ENCODE results near the gene ANKRD44. TPM values are rescaled to one million over a fixed set of nuclear protein-coding genes. Genes with fewer than 3 reads are reported as not detected.

The ANKRD44 gene
- polyA plus RNA-seq, 2 of the 4 experiments (the other 2 are of a cell fraction), result 0.97 to 5.9 TPM

GRCh38 chr2:197311421-197312033 lies 947 bp upstream of the ANKRD44 start (continued):
- TF ChIP-seq CEBPB (IDR thresholded peaks at IDR 0.05), result no peak

GRCh38 chr2:197310987-197311420 lies 424 bp upstream of the ANKRD44 start:
- DNase-seq (ENCODE audit: low read depth in 1 of 2, low spot score in 1 of 2), result no peak
- H3K27ac ChIP-seq, result peak overlapping the region; percentile 83 to 85
- no peak for ATAC-seq
- H3K4me3 ChIP-seq, result peak overlapping the region; percentile 97
- FAIRE-seq, result no peak
- POLR2A ChIA-PET, result no interaction called here
- no peaks in the 10 kb centered on the region for H3K9me3 ChIP-seq
- H3K4me2 ChIP-seq, result peak overlapping the region; percentile 98
- TF ChIP-seq HOXB5 (CRISPR knock-in tag; IDR thresholded peaks at IDR 0.05) (no peak), CTCF (IDR thresholded peaks at IDR 0.05) (peak; percentile 5; the same call in 1 of the 3 replicates)
- H3K4me1 ChIP-seq, result peaks cover 8% of the 10 kb centered on the region; the same call in 2 of the 3 replicates
- CTCF ChIA-PET, result interaction anchor here (0.6 to 5.3 kb wide), 15 partner anchors 9 to 197 kb away, joined by 3 to 43 read pairs (median 4); no protein-coding TSS in a partner anchor
- 0% methylated on average over 4 of the region's 22 CpGs for WGBS (ENCODE audit: missing lambda C conversion rate)

GRCh38 chr2:197309691-197310231 lies 819 bp downstream of the ANKRD44 start:
- no peak for TF ChIP-seq RAD21 (conservative IDR thresholded peaks at IDR 0.05 in 1 of 2, IDR thresholded peaks at IDR 0.05 in 1 of 2)
- no peak for TF ChIP-seq CTCF (IDR thresholded peaks at IDR 0.05)
- TF ChIP-seq CHD4 (IDR thresholded peaks at IDR 0.05; ENCODE audit: borderline replicate concordance), result no peak
- Histone ChIP-seq H3K27ac (peak overlapping the region; percentile 83 to 85), H3K9me3 (no peaks in the 10 kb centered on the region), H3K4me3 (peak overlapping the region; percentile 97), H3K4me2 (peak overlapping the region; percentile 98), H3K4me1 (peaks cover 8% of the 10 kb centered on the region; the same call in 2 of the 3 replicates)
- no peak for FAIRE-seq
- POLR2A ChIA-PET, result no interaction called here
- WGBS (ENCODE audit: missing lambda C conversion rate), result 58% methylated on average over 30 of the region's 30 CpGs
- DNase-seq (ENCODE audit: low read depth in 1 of 2, low spot score in 1 of 2), result no peak
- ATAC-seq, result no peak
- CTCF ChIA-PET, result interaction anchor here (0.9 to 5.3 kb wide), 7 partner anchors 12 to 280 kb away, joined by 3 to 43 read pairs (median 5); no protein-coding TSS in a partner anchor

- Histone ChIP-seq H3K9me3 (no peaks in the 10 kb centered on the region), H3K4me1 (peaks cover 8% of the 10 kb centered on the region; the same call in 2 of the 3 replicates), H3K4me2 (no peak overlapping the region), H3K4me3 (no peak overlapping the region), H3K27ac (no peak overlapping the region)
- ATAC-seq (no peak), FAIRE-seq (no peak), DNase-seq (ENCODE audit: low read depth in 1 of 2, low spot score in 1 of 2) (no peak)
- ChIA-PET CTCF (interaction anchor here (1.2 to 5.3 kb wide), 5 partner anchors 12 to 195 kb away, joined by 3 to 43 read pairs (median 6); no protein-coding TSS in a partner anchor), POLR2A (no interaction called here)
- TF ChIP-seq TFCP2L1 (CRISPR knock-in tag; IDR thresholded peaks at IDR 0.05) (no peak), FOXS1 (CRISPR knock-in tag; IDR thresholded peaks at IDR 0.05) (no peak), MYC (IDR thresholded peaks at IDR 0.05; ENCODE audit: borderline replicate concordance, low read length) (no peak), EP300 (IDR thresholded peaks at IDR 0.05) (no peak), MAX (IDR thresholded peaks at IDR 0.05) (no peak), SMC3 (IDR thresholded peaks at IDR 0.05) (no peak), JUN (IDR thresholded peaks at IDR 0.05) (no peak), RFX5 (IDR thresholded peaks at IDR 0.05) (no peak), PBX3 (IDR thresholded peaks at IDR 0.05) (no peak), CHD2 (IDR thresholded peaks at IDR 0.05; ENCODE audit: low read length, partially characterized antibody) (no peak), HES2 (IDR thresholded peaks at IDR 0.05) (no peak), CBX2 (IDR thresholded peaks at IDR 0.05; ENCODE audit: borderline replicate concordance, low read depth) (no peak), ZNF302 (CRISPR knock-in tag; IDR thresholded peaks at IDR 0.05) (no peak)
- WGBS (ENCODE audit: missing lambda C conversion rate), result 94% methylated on average over 8 of the region's 8 CpGs
Measured at GRCh38 chr2:197308996-197309690, 1.4 kb downstream of the ANKRD44 start.

Data from A549 (cell line).